Upper lobe of left lung (tissue), 4 donors: Measurements from ENCODE around the gene DOCK11.
"Not testable (repeated sequence)": the region's sequence is repeated elsewhere in the genome, so short reads cannot be mapped to it uniquely, and the experiment has no call there.

Experiments
- POLR2AphosphoS5 ChIP-seq, 2 donors: sonication (generic); formaldehyde crosslinking; IDR thresholded peaks; one replicate each; pipeline ENCODE4 v1.5.1; 2017; ENCODE audit warnings: antibody characterized with exemption in 2 of 2
- TF ChIP-seq, protein P1 (sequence below), 6 experiments: fragments of 450-650 bp in 4 of 6; fragments of 200-600 bp in 2 of 6; sonication (generic) in 2 of 6; IDR thresholded peaks; one replicate each; pipeline ENCODE4 v1.5.1; 2016 to 2019; ENCODE audit warnings: antibody characterized with exemption in 6 of 6

DNA sequence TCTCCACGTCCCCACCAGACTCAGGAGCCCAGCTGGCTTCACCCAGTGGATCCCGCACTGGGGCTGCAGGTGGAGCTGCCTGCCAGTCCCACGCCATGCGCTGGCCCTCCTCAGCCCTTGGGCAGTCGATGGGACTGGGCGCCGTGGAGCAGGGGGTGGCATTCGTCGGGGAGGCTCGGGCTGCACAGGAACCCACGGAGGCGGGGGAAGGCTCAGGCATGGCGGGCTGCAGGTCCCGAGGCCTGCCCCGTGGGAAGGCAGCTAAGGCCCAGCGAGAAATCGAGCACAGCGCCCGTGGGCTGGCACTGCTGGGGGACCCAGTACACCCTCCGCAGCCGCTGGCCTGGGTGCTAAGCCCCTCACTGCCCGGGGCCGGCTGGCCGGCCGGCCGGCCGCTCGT lies 221.2 kb downstream of the DOCK11 start:
- TF ChIP-seq, protein P1, sequence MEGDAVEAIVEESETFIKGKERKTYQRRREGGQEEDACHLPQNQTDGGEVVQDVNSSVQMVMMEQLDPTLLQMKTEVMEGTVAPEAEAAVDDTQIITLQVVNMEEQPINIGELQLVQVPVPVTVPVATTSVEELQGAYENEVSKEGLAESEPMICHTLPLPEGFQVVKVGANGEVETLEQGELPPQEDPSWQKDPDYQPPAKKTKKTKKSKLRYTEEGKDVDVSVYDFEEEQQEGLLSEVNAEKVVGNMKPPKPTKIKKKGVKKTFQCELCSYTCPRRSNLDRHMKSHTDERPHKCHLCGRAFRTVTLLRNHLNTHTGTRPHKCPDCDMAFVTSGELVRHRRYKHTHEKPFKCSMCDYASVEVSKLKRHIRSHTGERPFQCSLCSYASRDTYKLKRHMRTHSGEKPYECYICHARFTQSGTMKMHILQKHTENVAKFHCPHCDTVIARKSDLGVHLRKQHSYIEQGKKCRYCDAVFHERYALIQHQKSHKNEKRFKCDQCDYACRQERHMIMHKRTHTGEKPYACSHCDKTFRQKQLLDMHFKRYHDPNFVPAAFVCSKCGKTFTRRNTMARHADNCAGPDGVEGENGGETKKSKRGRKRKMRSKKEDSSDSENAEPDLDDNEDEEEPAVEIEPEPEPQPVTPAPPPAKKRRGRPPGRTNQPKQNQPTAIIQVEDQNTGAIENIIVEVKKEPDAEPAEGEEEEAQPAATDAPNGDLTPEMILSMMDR (IDR thresholded peaks at IDR 0.05) = not testable (repeated sequence)
- TF ChIP-seq POLR2AphosphoS5 (IDR thresholded peaks at IDR 0.05) = not testable (repeated sequence)
